ENCODE results near the gene PHKB. TPM values are rescaled to one million over a fixed set of nuclear protein-coding genes. Genes with fewer than 3 reads are reported as not detected.

PHKB gene
- polyA plus RNA-seq, 4 donors: 70.5 to 92.9 (median 77.1) TPM

DNA sequence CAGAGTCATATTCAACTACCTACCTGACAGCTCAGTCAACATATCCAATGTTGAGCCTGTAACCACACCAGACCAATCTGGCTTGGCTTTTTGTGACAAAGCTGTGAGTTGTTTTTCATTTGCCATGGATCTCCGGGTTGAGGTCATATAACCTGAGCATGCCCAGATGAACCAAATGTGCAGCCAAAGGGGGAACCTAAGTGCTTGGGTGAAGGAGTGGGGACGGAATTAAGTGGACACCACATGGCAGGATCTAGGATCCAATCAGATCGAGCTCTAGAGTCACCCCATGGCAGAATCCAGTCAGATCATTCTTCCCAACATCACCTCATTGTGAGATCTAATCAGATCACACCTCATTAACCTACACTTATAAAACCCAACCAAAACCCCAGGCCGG lies 258.6 kb downstream of the PHKB start:
- no peak for DNase-seq (ENCODE audit: low read depth in 4 of 4, low spot score in 2 of 4)

- DNase-seq (ENCODE audit: low read depth in 4 of 4, low spot score in 2 of 4): no peak
Observed at GRCh38 chr16:47721006-47721637, 260.0 kb downstream of the PHKB start.

DNA sequence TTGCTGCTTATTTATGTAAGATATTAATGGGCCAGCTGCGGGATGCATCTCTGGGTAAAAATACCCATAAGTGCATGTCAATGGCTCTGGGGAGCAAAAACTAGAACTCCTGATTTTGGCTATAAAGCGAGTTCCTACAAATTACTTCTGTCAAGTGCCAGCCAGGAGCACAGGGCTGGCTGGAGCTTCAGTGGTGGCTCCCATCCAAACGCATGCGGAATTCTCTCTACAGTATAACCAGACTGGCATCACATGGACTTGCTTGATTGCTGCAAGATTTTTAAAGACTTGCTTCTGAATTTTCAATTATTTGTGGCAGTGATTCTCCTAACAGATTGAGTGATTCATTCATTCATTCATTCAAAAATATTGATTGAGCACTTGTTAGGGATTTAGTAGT lies 260.9 kb downstream of the PHKB start:
- no peak for DNase-seq (ENCODE audit: low read depth in 4 of 4, low spot score in 2 of 4)

GRCh38 chr16:47724115-47724785 lies 263.1 kb downstream of the PHKB start:
- DNase-seq (ENCODE audit: low read depth in 4 of 4, low spot score in 2 of 4): no peak

GRCh38 chr16:47725188-47725695 lies 264.1 kb downstream of the PHKB start:
- no peak for DNase-seq (ENCODE audit: low read depth in 4 of 4, low spot score in 2 of 4)

DNA sequence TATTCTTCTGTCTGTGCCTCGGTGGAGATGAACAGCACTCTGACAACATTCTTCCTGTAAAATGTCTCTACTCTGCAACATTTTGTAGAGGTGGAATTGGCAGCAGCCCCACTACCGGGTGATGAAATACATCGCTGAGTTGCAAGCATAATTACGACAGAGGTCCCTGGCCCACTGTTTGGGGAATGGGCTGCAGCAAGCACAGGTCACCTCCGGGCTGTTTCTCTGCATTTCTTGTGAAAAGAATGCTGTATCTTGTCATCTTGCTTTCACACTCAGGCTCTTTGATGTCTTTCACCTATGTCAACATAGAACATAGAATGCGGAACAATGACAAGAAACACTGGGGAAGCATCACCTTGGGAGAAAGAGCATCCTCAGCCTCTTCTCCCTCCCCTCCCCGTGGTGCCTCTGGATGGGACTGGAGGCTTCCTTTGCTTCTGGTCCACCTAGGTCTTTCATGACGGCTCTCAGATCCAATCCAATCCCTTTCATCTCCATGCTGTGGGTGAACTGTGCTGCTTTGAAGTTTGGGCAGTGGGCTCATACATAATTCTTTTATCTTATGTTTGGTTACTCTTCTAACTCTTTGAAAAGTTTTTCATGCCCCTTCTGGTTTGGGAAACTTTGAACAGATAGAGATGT lies 265.0 kb downstream of the PHKB start:
- no peak for DNase-seq (ENCODE audit: low read depth in 4 of 4, low spot score in 2 of 4)

DNA sequence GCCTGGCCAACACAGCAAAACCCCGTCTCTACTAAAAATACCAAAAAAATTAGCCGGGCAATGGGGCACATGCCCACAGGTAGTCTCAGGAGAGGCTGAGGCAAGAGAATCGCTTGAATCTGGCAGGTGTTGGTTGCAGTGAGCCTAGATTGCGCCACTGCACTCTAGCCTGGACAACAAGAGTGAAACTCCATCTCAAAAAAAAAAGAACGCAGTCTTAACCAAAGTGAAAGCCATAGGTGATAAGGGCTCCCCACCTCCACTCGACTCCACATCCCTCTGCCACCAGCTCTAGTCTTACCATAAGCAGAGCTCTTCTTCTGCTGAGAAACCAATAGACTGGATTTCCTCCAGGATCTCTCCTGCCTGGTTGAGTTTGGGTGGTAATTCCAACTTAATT lies 266.0 kb downstream of the PHKB start:
- DNase-seq (ENCODE audit: low read depth in 4 of 4, low spot score in 2 of 4): no peak

DNA sequence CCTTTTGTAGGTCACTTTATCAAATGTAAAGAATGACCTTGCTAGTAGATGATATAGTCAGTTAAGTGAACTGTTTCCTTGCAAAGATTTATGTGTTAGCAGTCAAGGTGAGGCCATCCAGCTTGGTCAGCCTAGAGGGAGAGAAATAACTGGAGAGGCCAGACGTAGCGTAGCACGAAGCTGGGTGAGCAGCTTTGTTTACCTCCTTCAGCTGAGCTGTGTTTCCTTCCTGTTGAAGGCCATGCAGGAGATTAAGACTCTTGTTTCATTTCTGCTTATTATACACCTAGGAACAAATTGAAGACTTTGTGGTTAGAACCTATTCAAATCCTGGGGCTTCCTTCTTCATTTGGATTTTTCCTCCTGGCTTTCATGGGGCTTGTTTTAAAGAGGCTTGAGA lies 267.1 kb downstream of the PHKB start:
- DNase-seq (ENCODE audit: low read depth in 4 of 4, low spot score in 2 of 4): no peak

DNA sequence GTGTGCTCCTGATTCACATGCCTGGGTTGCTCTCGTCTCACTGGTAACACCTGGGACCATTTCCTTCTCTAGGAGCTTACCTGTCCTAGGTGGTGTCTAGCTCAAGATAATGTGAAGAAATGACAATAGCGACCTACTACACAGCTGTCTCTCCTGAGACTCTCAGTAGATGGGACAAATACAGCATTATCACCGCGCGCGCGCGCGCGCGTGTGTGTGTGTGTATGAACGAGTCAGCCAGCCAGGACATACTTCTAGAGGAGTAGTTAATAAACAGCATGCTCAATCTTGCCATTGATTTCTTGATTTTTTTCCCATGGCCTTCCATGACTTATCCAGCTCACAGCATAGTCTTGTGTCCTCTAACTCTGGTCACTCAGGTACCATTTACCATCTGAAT lies 268.6 kb downstream of the PHKB start:
- DNase-seq (ENCODE audit: low read depth in 4 of 4, low spot score in 2 of 4): no peak

DNA sequence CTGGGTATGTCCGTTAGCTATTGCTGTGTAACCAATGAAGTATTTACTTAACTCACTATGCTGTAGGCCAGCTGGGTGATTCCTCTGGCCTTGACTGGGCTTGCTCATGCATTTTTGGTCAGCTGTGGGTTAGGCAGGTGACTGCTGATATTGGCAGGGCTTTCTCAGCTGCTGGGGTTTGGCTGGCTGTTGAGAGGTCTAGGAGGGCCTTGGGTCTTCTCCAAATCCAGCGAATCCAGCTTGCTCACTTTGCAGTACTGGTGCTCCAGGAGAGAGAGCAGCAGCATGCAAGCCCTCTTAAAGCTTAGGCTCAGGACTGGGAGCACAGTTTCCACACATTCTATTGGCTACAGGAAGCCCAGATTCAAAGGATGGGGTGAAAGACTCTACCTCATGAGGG lies 270.1 kb downstream of the PHKB start:
- no peak for DNase-seq (ENCODE audit: low read depth in 4 of 4, low spot score in 2 of 4)

GRCh38 chr16:47732122-47732521 lies 271.0 kb downstream of the PHKB start:
- no peak for DNase-seq (ENCODE audit: low read depth in 4 of 4, low spot score in 2 of 4)

- DNase-seq (ENCODE audit: low read depth in 4 of 4, low spot score in 2 of 4): no peak
Observed at GRCh38 chr16:47732523-47733111, 271.5 kb downstream of the PHKB start.

DNA sequence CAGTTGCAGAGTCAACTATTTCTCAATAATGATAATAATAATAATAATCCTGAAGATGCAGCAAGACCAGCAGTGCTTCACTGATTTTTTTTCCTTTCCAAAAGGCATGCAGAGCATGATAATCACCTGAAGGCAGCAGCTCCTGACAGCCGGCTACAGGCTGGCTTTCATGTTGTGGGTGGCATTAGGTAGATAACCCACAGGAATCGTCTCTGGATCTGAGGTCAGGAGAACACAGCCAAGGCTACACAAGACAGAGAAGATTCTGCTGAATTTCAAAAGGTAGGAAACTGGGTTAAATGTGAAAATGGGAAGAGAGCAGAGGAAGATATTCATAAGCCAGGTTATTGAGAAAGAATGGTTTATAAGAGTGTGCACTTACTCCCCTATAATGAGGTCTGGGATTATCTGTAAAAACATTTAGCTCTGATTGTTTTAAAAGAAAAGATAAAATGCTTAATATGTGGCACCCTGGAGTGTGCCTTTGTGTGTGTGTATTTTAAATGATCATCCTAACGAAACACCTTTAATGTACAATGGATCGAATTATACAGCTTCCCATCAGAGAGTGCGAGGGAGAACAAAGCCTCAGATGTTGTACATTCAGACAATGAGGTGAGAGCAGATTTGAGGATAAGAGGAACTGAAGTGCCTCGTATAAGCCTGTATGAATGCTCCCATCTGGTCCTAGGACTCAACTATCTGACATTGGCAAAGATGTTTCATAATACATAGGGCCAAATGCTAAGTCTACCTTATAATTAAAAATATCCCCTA lies 273.1 kb downstream of the PHKB start:
- no peak for DNase-seq (ENCODE audit: low read depth in 4 of 4, low spot score in 2 of 4)

- no peak for DNase-seq (ENCODE audit: low read depth in 4 of 4, low spot score in 2 of 4)
Observed at GRCh38 chr16:47734987-47735594, 274.0 kb downstream of the PHKB start.

- DNase-seq (ENCODE audit: low read depth in 4 of 4, low spot score in 2 of 4): no peak
Observed at GRCh38 chr16:47750371-47750770, 289.2 kb downstream of the PHKB start.

Other genes starting within 250 kb of the PHKB start
- gene ITFG1, start 268 bp upstream of the PHKB start, polyA plus RNA-seq (ENCODE audit: insufficient read length in 4 of 4): 100 to 1,000 TPM in 2 of 4 donors, 10 to 100 TPM in 2; 94.0 to 142 (median 104) TPM

Data from left renal cortex interstitium (tissue), 4 donors.